CD4-positive, alpha-beta T cell treated with Interleukin-4 for 4 hours (primary cell): Measurements from ENCODE around the gene HIBCH.
"Not testable (repeated sequence)": the region's sequence is repeated elsewhere in the genome, so short reads cannot be mapped to it uniquely, and the experiment has no call there.

Experiments used
- DNase-seq: peaks from one replicate; pipeline ENCODE4 v3.0.0-alpha.2; 2020

HIBCH gene

GRCh38 chr2:190319555-190320498 lies at the start of gene HIBCH:
HIBCH (minus strand) TSS chr2:190319826; CDS start chr2:190319750, 76 bp downstream.
- peak; percentile 84 for DNase-seq

DNA sequence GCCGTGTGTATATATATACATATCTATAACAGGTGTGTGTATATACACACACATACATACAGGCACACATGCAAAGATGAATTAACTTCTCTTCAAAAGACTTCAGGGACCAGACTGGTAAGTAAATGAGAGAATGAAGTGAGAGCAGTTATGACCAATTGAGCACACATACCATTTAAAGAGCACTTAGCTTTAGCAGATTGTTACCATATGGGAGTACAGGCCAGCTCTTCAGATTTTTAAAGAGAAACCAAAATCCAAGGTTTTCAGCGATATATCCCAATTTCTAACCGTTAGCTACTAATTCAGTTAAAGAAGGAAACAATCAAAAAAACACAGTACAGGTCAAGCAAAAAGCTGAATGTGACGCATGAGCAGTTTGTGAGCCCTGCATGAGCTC lies 47.5 kb upstream of the HIBCH start:
- DNase-seq, result no peak

- DNase-seq, result no peak
Observed at GRCh38 chr2:190366248-190366753, 46.7 kb upstream of the HIBCH start.

- DNase-seq, result no peak
Observed at GRCh38 chr2:190365499-190366204, 46.0 kb upstream of the HIBCH start.

DNA sequence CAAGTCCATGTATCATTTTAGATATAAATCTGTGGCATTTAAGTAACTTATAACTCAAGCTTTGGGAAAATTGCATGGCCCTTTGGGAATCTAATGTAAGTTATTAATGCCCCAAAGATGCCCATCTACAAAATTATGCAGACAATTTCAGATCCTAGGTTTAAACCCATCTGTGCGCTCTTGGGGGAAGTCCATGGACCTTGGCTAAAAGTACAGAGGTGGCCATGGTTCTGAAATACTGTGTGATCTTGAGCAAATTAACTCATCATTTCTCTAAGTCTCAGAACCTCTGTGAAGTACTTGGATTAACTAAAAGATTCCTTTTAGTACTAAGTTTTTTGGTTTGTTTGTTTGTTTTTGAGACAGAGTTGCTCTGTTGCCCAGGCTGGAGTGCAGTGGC lies 43.3 kb upstream of the HIBCH start:
- no peak for DNase-seq

DNA sequence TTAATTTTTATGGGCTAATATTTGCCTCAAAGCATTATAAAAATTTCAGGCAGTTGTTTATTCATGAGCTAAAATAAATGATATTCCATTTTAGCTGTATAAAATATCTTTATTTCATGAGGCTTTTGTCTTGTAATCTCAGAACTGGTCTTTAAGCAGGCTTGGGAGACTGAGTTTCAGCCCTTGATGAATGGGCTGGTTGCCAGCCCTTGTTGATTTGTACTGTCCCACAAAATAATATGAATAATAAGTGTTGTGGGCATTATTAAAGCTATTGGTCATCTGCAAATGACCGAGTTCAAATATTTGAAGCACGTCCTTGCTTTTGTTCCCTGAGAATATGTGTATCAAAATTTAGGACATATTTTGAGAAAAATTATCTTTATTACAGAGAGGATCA lies 41.9 kb upstream of the HIBCH start:
- no peak for DNase-seq

- no peak for DNase-seq
Observed at GRCh38 chr2:190360965-190361364, 41.3 kb upstream of the HIBCH start.

DNA sequence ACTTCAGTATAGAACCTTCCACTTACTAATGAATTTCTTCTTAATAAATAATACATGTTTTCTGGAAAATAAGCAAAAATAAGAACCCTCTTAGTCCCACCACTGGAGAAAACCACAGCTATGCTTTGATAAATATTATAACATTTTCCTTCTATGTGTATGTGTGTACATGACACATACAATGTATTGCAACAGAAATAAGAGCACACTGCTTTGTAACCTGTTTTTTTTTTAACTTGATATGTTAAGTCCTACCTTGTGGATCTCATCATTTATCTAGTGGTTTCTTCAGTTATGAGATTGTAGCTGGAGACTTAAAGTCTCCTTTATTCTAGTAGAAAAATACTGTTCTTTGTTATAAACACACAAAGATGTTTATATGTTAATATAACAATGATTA lies 40.9 kb upstream of the HIBCH start:
- DNase-seq, result no peak

DNA sequence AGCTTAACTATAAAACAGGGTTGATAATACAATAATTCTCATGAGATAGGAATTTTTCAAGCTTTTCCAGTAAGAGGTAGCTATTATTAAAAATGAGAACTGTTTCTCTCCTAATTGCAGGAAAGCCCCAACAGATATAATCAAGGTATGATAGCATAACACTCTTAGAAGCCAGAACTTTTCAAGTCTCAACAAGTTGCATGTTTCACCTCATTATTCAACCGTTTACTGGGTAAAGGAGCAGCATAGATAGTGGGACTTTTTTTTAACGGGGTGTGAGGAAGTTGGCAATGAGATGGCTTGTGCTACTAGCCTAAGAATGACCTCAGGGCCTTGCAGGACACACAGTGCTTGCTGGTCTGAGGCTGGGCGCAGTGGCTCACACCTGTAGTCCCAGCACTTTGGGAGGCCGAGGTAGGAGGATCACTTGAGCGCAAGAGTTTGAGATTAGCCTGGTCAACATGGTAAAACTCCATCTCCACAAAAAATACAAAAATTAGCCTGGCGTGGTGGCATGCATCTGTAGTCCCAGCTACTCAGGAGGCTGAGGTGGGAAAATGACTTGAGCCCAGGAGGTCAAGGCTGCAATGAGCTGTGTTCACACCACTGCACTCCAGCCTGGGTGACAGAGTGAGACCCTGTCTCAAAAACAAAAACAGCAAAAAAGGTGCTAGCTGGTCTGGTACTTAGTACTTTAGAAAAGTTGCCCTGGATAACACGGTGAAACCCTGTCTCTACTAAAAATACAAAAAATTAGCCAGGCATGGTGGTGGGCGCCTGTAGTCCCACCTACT lies 39.2 kb upstream of the HIBCH start:
- DNase-seq, result not testable (repeated sequence)

DNA sequence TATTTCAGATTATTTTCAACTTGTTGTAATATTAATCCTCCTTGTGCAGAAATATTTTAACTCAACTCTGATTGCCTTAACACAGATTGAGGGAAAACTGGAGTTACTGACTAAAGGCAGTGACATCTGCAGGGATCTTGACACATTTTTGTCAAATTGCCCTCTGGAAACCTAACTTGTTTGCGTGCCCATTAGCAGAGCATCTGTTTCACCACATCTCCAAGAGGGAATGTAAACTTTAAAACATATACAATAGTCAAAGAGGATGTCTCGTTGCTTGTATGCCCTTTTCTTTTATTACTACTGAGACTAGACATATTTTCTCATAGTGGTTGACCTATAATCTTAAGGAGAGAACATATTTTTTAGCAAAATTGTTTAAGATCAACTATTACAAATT lies 38.0 kb upstream of the HIBCH start:
- no peak for DNase-seq

DNA sequence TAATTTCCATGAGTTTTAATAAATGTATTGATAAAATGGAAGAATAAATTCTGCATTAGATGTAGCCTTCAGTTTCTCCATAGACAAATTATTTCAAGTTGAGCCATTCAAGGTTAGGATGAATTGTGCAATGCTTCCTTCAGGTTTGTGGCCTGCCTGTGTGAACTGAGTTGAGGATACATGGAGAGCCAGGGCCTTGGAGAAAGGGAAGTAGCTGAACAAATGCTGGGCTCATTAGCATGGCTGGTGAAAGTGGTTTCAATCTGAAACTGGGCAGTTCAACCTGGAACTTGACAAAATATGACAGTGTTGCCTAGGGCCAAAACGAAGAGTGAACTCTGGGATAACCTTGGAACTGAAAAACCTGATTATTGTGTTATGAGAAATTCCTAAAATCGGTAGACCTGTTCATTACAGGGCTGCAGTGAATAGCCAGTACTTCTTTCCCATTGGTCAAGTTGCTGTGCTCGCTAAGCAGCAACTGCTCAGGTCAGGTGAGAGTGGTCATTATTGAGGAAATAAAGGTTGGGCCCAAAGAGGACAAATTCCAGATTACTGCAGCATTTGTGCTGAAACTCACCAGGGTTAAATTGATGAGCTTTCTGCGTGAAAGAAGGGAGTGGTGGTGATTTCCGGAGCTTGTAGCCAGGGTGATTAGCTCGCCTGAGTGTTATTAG lies 36.5 kb upstream of the HIBCH start:
- no peak for DNase-seq

GRCh38 chr2:190354003-190354690 lies 34.5 kb upstream of the HIBCH start:
- no peak for DNase-seq

DNA sequence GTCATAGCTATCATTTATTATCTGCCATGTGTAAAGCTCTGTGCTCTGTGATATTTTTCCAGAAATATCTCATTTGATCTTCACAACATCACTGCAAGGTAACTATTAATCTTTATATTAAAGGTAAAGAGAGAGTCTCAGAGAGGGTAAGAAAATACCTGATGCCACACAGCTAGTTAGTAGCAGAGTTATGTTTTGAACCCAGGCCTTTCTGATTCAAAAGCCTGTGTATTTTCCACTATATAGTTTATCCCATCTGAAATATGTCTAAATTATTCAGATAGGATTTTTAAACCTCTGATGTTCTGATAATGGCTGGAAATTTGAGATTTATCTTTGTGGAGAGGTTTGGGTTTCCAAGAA lies 33.9 kb upstream of the HIBCH start:
- DNase-seq, result no peak

GRCh38 chr2:190352668-190353536 lies 33.3 kb upstream of the HIBCH start:
- DNase-seq, result no peak

DNA sequence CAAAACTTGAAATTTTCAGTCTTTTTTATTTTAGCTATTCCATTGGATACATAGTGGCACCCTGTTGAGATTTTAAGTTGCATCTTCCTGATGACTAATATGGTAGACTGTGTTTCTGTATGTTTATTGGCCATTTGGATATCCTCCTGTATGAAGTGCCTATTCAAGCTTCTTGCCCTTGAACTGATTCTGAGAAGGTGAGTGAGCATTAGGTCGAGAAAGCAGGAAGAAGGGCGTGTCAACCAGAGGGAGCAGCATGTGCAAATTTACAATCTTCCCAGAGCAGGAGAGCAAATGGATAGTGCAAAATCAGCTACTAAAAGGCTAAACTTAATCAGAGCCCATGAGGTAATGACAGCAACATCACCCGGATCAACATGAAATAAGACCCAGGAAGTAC lies 32.3 kb upstream of the HIBCH start:
- no peak for DNase-seq

DNA sequence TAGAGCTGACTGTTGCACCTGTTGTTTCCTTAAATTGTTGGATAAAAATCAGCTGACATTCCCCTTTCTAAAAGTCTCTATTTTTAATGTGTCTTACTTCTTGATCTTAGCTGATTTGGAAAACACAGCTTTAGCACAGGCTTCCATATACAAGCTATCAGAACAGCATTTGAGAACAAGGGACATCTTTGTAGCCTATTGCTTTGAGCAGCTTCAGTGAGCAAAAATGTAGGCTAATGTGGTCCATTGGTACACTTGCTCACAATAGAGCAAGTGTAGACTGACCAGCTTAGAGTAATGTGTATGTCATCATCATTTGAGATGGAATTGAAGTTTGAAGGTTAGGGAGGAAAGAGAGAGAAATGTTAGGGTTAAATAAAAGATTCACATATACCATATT lies 30.7 kb upstream of the HIBCH start:
- no peak for DNase-seq

- DNase-seq, result peak; percentile 6
Observed at GRCh38 chr2:190344276-190344827, 24.7 kb upstream of the HIBCH start.

DNA sequence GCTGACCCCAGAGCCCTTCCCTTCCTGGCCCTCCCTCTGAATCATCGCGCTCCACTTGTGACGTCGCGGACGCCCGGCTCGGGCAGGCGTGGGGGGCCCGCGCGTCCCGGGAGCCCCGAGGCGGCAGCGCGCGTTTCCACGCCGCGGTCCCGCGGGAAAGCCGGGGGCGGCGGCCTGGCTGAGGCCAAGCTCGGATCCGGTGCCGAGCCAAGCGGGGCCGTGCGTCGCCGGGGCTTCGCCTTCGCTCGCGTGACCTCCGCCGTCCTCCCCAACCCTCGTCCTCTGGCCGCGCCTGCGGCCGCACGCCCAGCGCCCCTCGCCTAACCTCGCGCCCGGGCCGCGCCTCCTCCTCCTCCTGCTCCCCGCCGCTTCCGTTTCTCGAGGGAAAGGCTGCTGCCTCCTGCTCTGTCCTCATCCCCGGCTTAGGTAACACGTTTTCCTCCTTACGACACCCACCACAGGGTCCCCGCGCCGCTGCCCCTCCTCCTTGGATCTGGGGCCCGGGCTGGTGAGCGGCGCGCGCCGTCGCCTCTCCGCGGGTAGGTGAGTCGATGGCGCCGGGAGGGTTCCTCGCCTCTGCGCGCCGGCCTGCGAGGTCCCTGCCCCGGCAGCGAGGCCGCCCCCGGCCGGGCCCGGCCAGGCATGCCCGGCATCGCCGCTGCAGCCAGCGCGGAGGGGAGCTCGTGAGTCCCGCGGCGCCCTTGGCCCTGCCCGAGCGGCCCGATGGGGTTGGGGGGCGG lies 24.1 kb upstream of the HIBCH start, which contains the start of gene INPP1:
Gene INPP1 (plus strand): TSS at position 54 of the 740 bp plus-strand sequence. CDS start 16,514 bp downstream, outside the sequence.
- peak; percentile 22 for DNase-seq

- DNase-seq, result no peak
Observed at GRCh38 chr2:190343089-190343535, 23.5 kb upstream of the HIBCH start.

GRCh38 chr2:190342611-190343010 lies 23.0 kb upstream of the HIBCH start:
- no peak for DNase-seq
